ENCODE data around the gene TSPEAR. TPM values are rescaled to one million over a fixed set of nuclear protein-coding genes. Genes with fewer than 3 reads are reported as not detected.

Gene TSPEAR
- total RNA-seq, 1 donor from 2014 or later, result not detected

DNA sequence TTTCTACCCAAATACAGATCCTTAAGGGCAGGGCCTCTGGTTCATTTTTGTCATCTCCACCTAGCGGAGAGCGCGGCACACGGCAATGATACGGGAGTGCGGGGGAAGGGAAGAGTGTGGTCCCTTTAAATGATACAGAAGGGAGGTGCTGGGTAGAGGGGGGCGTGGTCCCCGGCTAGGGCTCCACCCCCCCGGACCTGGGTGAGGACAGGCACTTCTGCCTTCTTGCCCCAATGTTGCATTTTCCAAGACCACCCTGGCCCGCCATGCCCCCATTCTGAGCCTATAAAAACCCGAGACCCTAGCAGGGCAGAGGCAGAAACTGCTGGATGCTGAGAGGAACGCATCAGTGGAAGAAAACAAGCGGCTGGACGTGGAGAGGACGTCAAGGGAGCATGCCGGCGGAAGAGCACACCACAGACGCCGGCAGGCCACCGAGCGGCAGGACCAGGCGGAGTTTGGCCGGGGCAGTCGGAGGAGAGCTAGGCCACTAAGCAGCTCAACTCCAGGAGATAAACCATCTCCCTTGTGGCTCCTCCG is 226.0 kb downstream of the TSPEAR start:
- TF ChIP-seq, protein P1, sequence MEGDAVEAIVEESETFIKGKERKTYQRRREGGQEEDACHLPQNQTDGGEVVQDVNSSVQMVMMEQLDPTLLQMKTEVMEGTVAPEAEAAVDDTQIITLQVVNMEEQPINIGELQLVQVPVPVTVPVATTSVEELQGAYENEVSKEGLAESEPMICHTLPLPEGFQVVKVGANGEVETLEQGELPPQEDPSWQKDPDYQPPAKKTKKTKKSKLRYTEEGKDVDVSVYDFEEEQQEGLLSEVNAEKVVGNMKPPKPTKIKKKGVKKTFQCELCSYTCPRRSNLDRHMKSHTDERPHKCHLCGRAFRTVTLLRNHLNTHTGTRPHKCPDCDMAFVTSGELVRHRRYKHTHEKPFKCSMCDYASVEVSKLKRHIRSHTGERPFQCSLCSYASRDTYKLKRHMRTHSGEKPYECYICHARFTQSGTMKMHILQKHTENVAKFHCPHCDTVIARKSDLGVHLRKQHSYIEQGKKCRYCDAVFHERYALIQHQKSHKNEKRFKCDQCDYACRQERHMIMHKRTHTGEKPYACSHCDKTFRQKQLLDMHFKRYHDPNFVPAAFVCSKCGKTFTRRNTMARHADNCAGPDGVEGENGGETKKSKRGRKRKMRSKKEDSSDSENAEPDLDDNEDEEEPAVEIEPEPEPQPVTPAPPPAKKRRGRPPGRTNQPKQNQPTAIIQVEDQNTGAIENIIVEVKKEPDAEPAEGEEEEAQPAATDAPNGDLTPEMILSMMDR (conservative IDR thresholded peaks at IDR 0.05; ENCODE audit: low read depth, low read length), result no peak
- H3K4me3 ChIP-seq (ENCODE audit: low read depth, low read length), result no peak overlapping the region
- DNase-seq (ENCODE audit: low read depth), result no peak

DNA sequence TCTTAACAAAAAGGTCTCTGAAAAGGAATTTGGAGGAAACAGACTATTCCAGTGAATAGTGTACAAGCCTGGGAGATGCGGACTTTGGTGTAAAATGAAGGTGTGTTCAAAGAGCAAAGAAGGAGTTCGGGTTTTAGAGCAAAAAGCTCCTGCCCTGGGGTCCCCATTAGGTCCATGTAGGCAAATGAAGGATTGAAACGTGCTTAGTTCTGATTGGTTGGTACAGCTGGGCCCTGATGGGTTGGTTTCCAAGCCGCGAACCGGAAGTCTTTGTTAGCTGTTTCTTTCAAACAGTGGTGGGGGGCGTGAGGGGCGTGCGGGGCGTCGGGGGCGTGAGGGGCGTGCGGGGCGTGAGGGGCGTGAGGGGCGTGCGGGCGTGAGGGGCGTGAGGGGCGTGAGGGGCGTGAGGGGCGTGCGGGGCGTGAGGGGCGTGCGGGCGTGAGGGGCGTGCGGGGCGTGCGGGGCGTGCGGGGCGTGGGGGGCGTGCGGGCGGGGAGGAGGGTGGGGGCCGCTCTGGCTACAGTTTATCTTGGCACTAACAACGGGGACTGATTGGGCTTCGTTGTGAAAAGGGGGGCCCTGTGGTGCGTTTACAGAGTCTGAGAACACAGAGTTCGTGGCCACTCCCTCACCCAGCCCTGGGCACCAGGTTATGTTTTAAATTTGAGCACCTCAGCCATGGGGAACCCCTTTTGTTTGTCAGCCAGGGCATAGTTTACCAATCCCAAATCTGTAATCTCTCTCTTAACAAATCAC is 226.7 kb downstream of the TSPEAR start:
- TF ChIP-seq, protein P1 (conservative IDR thresholded peaks at IDR 0.05; ENCODE audit: low read depth, low read length), result no peak
- no peak overlapping the region for H3K4me3 ChIP-seq (ENCODE audit: low read depth, low read length)
- no peak for DNase-seq (ENCODE audit: low read depth)

DNA sequence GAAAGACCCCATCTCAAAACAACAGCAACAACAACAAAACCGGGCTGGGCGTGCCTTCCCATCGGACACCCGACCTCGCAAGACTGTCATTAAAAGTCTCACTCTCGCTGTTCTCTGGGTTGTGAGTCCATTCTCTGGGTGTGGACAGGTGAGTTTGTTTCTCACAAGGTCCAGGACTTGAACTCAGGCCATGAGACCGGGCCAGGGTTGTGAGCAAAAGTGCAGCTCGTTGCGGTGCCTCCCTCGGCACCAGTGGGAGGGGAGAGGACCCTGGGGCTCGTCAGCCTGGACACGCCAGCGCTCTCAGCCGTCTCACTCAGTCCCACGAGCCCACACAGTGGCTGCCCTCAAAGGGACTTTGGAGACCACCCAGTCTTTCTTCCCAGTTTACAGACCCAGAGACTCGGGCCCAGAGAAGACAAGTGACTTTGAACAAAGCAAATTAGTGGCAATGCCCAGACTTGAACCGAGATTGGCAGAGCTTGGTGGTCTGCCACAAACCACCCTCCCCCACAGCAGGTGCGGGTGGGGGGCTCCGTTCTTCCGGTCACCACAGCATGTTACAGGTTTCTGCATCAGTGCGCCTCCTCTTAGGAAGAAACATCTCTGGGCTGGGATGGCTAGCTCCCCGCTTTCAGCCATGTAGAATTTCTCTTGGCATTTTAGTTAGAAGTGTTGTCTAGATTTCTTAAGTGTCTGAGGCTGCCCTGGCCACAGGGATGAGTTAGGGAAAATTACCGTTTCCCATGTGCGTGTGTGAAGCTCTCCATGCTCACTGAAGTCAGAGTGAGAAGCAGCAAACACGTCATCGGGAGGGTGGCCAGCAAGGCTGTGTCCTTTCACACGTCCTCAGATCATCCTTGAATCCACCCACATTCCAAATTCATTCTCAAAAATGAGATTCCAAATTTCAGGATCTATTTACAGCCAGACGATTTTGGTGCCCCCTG is 227.8 kb downstream of the TSPEAR start:
- no peak for DNase-seq (ENCODE audit: low read depth)
- TF ChIP-seq, protein P1 (conservative IDR thresholded peaks at IDR 0.05; ENCODE audit: low read depth, low read length), result no peak
- H3K4me3 ChIP-seq (ENCODE audit: low read depth, low read length), result no peak overlapping the region

DNA sequence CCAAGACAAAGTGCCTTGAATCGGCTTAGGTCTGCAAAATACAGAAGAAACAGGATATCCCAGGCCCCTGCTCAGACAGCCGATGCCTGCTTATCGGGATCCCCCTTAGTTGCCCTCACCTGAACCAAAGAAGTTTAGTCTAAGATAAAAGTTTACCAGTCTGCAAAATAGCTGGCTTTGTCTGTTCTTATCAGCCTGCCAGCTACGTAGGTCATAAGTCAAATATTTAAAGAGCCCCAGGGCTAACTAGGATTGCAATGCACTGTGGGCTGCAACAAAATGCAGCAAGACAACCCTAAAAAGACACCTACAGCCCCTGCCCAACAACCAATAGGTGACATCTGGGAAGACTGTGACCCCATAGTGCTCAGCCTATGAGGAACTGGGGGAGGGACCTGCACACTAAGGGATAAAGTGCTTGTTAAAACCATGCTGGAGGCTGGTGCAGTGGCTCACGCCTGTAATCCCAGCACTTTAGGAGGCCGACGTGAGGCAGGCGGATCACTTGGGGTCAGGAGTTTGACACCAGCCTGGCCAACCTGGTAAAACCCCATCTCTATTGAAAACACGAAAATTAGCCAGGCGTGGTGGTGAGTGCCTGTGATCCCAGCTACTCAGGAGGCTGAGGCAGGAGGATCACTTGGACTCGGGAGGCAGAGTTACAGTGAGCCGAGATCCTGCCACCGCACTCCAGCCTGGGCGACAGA is 228.6 kb downstream of the TSPEAR start:
- H3K4me3 ChIP-seq (ENCODE audit: low read depth, low read length), result no peak overlapping the region
- no peak for DNase-seq (ENCODE audit: low read depth)
- TF ChIP-seq, protein P1 (conservative IDR thresholded peaks at IDR 0.05; ENCODE audit: low read depth, low read length), result no peak

DNA sequence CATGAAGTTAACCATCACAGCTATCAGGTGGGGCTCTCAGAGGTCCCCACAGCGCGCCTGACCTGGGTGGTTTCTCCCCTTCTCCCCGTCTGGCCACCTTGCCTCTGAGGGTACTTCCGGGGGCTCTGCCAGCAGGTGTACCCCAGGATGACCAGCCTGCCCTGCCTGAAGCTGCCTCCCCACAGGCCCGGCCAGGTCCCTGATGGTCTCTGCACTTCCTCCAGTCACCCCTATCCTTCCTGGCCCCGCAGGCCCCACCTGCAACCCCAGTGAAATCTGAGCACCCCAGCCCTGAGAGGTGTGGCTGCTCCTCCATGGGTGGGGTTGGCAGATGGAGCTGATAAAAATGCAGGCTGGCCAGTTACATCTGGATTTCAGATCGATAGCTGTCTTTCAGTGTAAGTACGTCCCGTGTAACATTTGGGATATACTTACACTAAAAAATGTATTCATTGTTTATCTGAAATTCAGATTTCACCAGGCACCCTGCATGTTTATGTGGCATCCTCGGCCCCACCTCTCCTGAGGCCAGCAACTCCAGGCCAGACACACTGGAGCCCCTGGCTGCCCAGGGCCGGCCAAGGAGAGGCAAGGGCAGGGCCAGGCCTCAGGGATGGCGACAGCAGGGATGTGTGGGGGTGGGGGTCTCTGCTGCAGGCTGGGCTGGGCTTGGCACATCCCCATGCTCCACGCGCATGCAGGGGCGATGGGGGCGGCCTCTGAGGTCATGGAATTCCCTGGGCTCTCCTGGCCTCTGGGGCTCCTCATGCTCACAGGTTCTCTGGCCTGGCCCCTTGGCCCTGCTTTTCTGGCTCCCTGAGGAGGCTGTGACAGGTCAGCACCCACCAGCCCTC is 230.9 kb downstream of the TSPEAR start:
- no peak for DNase-seq (ENCODE audit: low read depth)
- no peak overlapping the region for H3K4me3 ChIP-seq (ENCODE audit: low read depth, low read length)
- TF ChIP-seq, protein P1 (conservative IDR thresholded peaks at IDR 0.05; ENCODE audit: low read depth, low read length), result no peak

Data from epithelial cell of proximal tubule (primary cell).